ENCODE measurements around the gene EPHA7.

The EPHA7 gene

GRCh38 chr6:93393554-93394074 is 25.7 kb downstream of the EPHA7 start:
- DNase-seq (ENCODE audit: low read depth in 2 of 2) = no peak

GRCh38 chr6:93392797-93393196 is 26.6 kb downstream of the EPHA7 start:
- DNase-seq (ENCODE audit: low read depth in 2 of 2) = no peak

GRCh38 chr6:93391965-93392364 is 27.4 kb downstream of the EPHA7 start:
- no peak for DNase-seq (ENCODE audit: low read depth in 2 of 2)

GRCh38 chr6:93389192-93389591 is 30.2 kb downstream of the EPHA7 start:
- no peak for DNase-seq (ENCODE audit: low read depth in 2 of 2)

- DNase-seq (ENCODE audit: low read depth in 2 of 2) = no peak
Observed at GRCh38 chr6:93388070-93388469, 31.3 kb downstream of the EPHA7 start.

- no peak for DNase-seq (ENCODE audit: low read depth in 2 of 2)
Observed at GRCh38 chr6:93376026-93376540, 43.3 kb downstream of the EPHA7 start.

GRCh38 chr6:93373445-93373844 is 45.9 kb downstream of the EPHA7 start:
- no peak for DNase-seq (ENCODE audit: low read depth in 2 of 2)

- no peak for DNase-seq (ENCODE audit: low read depth in 2 of 2)
Observed at GRCh38 chr6:93371756-93372155, 47.6 kb downstream of the EPHA7 start.

- no peak for DNase-seq (ENCODE audit: low read depth in 2 of 2)
Observed at GRCh38 chr6:93369586-93370134, 49.7 kb downstream of the EPHA7 start.

GRCh38 chr6:93366506-93366905 is 52.9 kb downstream of the EPHA7 start:
- no peak for DNase-seq (ENCODE audit: low read depth in 2 of 2)

- no peak for DNase-seq (ENCODE audit: low read depth in 2 of 2)
Observed at GRCh38 chr6:93365445-93365844, 53.9 kb downstream of the EPHA7 start.

- no peak for DNase-seq (ENCODE audit: low read depth in 2 of 2)
Observed at GRCh38 chr6:93358435-93358834, 60.9 kb downstream of the EPHA7 start.

- DNase-seq (ENCODE audit: low read depth in 2 of 2) = no peak
Observed at GRCh38 chr6:93352604-93353003, 66.8 kb downstream of the EPHA7 start.

- no peak for DNase-seq (ENCODE audit: low read depth in 2 of 2)
Observed at GRCh38 chr6:93351222-93351621, 68.1 kb downstream of the EPHA7 start.

- DNase-seq (ENCODE audit: low read depth in 2 of 2) = no peak
Observed at GRCh38 chr6:93350774-93351173, 68.6 kb downstream of the EPHA7 start.

- DNase-seq (ENCODE audit: low read depth in 2 of 2) = no peak
Observed at GRCh38 chr6:93344333-93344835, 75.0 kb downstream of the EPHA7 start.

- no peak for DNase-seq (ENCODE audit: low read depth in 2 of 2)
Observed at GRCh38 chr6:93343476-93343875, 75.9 kb downstream of the EPHA7 start.

- DNase-seq (ENCODE audit: low read depth in 2 of 2) = no peak
Observed at GRCh38 chr6:93341900-93342613, 77.3 kb downstream of the EPHA7 start.

GRCh38 chr6:93337772-93338394 is 81.5 kb downstream of the EPHA7 start:
- DNase-seq (ENCODE audit: low read depth in 2 of 2) = no peak

- no peak for DNase-seq (ENCODE audit: low read depth in 2 of 2)
Observed at GRCh38 chr6:93337014-93337413, 82.3 kb downstream of the EPHA7 start.

- no peak for DNase-seq (ENCODE audit: low read depth in 2 of 2)
Observed at GRCh38 chr6:93329301-93330000, 89.9 kb downstream of the EPHA7 start.

- no peak for DNase-seq (ENCODE audit: low read depth in 2 of 2)
Observed at GRCh38 chr6:93327857-93328256, 91.5 kb downstream of the EPHA7 start.
